Right atrium auricular region (tissue), 2 donors: ENCODE data around the gene SRMS. TPM values are rescaled to one million over a fixed set of nuclear protein-coding genes. Genes with fewer than 3 reads are reported as not detected.

Experiments
- DNase-seq: peaks from one replicate; pipeline ENCODE4 v3.0.0-alpha.2; 2019; ENCODE audit warnings: low spot score
- H3K27ac ChIP-seq, 2 donors: fragments of 200-600 bp; sonication (generic); 1 replicate in 1 of 2; 2 replicates in 1 of 2; pipeline ENCODE4 v1.5.1; 2016 to 2019
- H3K27me3 ChIP-seq, 2 donors: fragments of 200-600 bp; sonication (generic); one replicate each; pipeline versions ENCODE4 v1.5.1 to v1.6.0; 2017 to 2019
- H3K36me3 ChIP-seq: fragments of 200-600 bp; sonication (generic); one replicate; pipeline ENCODE4 v1.5.1; 2016
- H3K4me1 ChIP-seq, 2 donors: fragments of 200-600 bp; sonication (generic); one replicate each; pipeline versions ENCODE4 v1.5.1 to v1.6.0; 2017 to 2019
- H3K4me3 ChIP-seq, 2 donors: fragments of 200-600 bp; sonication (generic); 1 replicate in 1 of 2; 2 replicates in 1 of 2; pipeline ENCODE4 v1.5.1; 2017 to 2019; ENCODE audit warnings: mild to moderate bottlenecking in 1 of 2, moderate library complexity in 1 of 2
- H3K9me3 ChIP-seq, 2 donors: fragments of 200-600 bp; sonication (generic); one replicate each; pipeline ENCODE4 v1.5.1; 2019
- CTCF ChIP-seq, 2 donors: fragments of 200-600 bp; sonication (generic); IDR thresholded peaks; one replicate each; pipeline ENCODE4 v1.5.1; 2019; ENCODE audit warnings: antibody characterized with exemption in 2 of 2
- total RNA-seq, 2 donors: library from RNA; depleted of rRNA; stranded (reverse); fragments of >200 nt; gene quantifications; one replicate each; pipeline ENCODE4 v1.1.0, GENCODE V29; 2016

SRMS gene
- total RNA-seq, 2 donors from 2014 or later: not detected

- TF ChIP-seq CTCF (IDR thresholded peaks at IDR 0.05): no peak
- H3K4me3 ChIP-seq: no peak overlapping the region
- no peaks in the 10 kb centered on the region for H3K9me3 ChIP-seq
- no peaks in the 10 kb centered on the region for H3K4me1 ChIP-seq
- DNase-seq: no peak
- H3K36me3 ChIP-seq: peaks cover 62% of the 10 kb centered on the region
- H3K27me3 ChIP-seq: no peaks in the 10 kb centered on the region
- H3K27ac ChIP-seq: no peak overlapping the region
Measured at GRCh38 chr20:63564036-63564810, 16.7 kb upstream of the SRMS start.

GRCh38 chr20:63563225-63563935 lies 15.8 kb upstream of the SRMS start:
- no peak for DNase-seq
- Histone ChIP-seq H3K4me3 (no peak overlapping the region), H3K27me3 (no peaks in the 10 kb centered on the region), H3K4me1 (no peaks in the 10 kb centered on the region), H3K27ac (no peak overlapping the region), H3K9me3 (no peaks in the 10 kb centered on the region), H3K36me3 (peaks cover 66% of the 10 kb centered on the region)
- no peak for TF ChIP-seq CTCF (IDR thresholded peaks at IDR 0.05)

- TF ChIP-seq CTCF (IDR thresholded peaks at IDR 0.05): no peak
- Histone ChIP-seq H3K27ac (no peak overlapping the region), H3K36me3 (peaks cover 66% of the 10 kb centered on the region), H3K4me3 (no peak overlapping the region), H3K27me3 (no peaks in the 10 kb centered on the region), H3K4me1 (no peaks in the 10 kb centered on the region), H3K9me3 (no peaks in the 10 kb centered on the region)
- DNase-seq: no peak
Measured at GRCh38 chr20:63562461-63563224, 15.1 kb upstream of the SRMS start.

GRCh38 chr20:63561624-63562396 lies 14.3 kb upstream of the SRMS start:
- no peak for TF ChIP-seq CTCF (IDR thresholded peaks at IDR 0.05)
- Histone ChIP-seq H3K9me3 (no peaks in the 10 kb centered on the region), H3K27me3 (no peaks in the 10 kb centered on the region), H3K36me3 (peaks cover 66% of the 10 kb centered on the region), H3K4me1 (no peaks in the 10 kb centered on the region), H3K27ac (no peak overlapping the region), H3K4me3 (no peak overlapping the region)
- no peak for DNase-seq

- DNase-seq: no peak
- H3K36me3 ChIP-seq: peaks cover 66% of the 10 kb centered on the region
- TF ChIP-seq CTCF (IDR thresholded peaks at IDR 0.05): no peak
Measured at GRCh38 chr20:63560856-63561609, 13.5 kb upstream of the SRMS start.

More at GRCh38 chr20:63560856-63561609, 13.5 kb upstream of the SRMS start:
- Histone ChIP-seq H3K4me1 (no peaks in the 10 kb centered on the region), H3K4me3 (no peak overlapping the region), H3K27ac (no peak overlapping the region), H3K9me3 (no peaks in the 10 kb centered on the region), H3K27me3 (no peaks in the 10 kb centered on the region)
